H9 (cell line): Measurements from ENCODE around the gene BACE2. TPM values are rescaled to one million over a fixed set of nuclear protein-coding genes. Genes with fewer than 3 reads are reported as not detected.

Source experiments
- DNase-seq: peaks from one replicate; pipeline ENCODE4 v3.0.0-alpha.2; 2017
- H2AFZ ChIP-seq: one replicate; pipeline ENCODE4 v1.6.1; 2013; ENCODE audit warnings: mild to moderate bottlenecking, low read length, control low read depth, moderate library complexity
- H2AK5ac ChIP-seq: 2 replicates; pipeline ENCODE4 v1.6.1; 2013; ENCODE audit warnings: low read length, control low read depth, mixed read lengths; ENCODE audit not compliant: insufficient read length
- H2BK120ac ChIP-seq: one replicate; pipeline ENCODE4 v1.6.1; 2013; ENCODE audit warnings: low read depth, mild to moderate bottlenecking, low read length, control low read depth, inconsistent platforms; ENCODE audit not compliant: poor library complexity, severe bottlenecking
- H2BK12ac ChIP-seq: 2 replicates; pipeline ENCODE4 v1.6.1; 2013; ENCODE audit warnings: low read length, control low read depth, mixed read lengths, low read depth; ENCODE audit not compliant: insufficient read length
- H2BK15ac ChIP-seq: 2 replicates; pipeline ENCODE4 v1.6.1; 2013; ENCODE audit warnings: low read depth, low read length, control low read depth
- H2BK20ac ChIP-seq: one replicate; pipeline ENCODE4 v1.6.1; 2013; ENCODE audit warnings: low read depth, mild to moderate bottlenecking, low read length, control low read depth, inconsistent platforms; ENCODE audit not compliant: poor library complexity, severe bottlenecking
- H2BK5ac ChIP-seq: 2 replicates; pipeline ENCODE4 v1.6.1; 2013; ENCODE audit warnings: low read length, control low read depth, mixed read lengths; ENCODE audit not compliant: insufficient read length
- H3K14ac ChIP-seq: 2 replicates; pipeline ENCODE4 v1.6.1; 2013; ENCODE audit warnings: low read length, control low read depth; ENCODE audit not compliant: insufficient read depth
- H3K18ac ChIP-seq: 2 replicates; pipeline ENCODE4 v1.6.1; 2013; ENCODE audit warnings: low read depth, mild to moderate bottlenecking, mixed read lengths, low read length, control low read depth; ENCODE audit not compliant: insufficient read length
- H3K23ac ChIP-seq: 2 replicates; pipeline ENCODE4 v1.6.1; 2013; ENCODE audit warnings: low read length, control low read depth, mixed read lengths, low read depth; ENCODE audit not compliant: insufficient read length
- H3K23me2 ChIP-seq: 2 replicates; pipeline ENCODE4 v1.6.1; 2013; ENCODE audit warnings: low read depth, mild to moderate bottlenecking, mixed read lengths, low read length, control low read depth; ENCODE audit not compliant: insufficient read length, poor library complexity, severe bottlenecking
- H3K27ac ChIP-seq: 2 replicates; pipeline ENCODE4 v1.5.1; 2013; ENCODE audit warnings: low read length, control low read depth, mixed read lengths, low read depth; ENCODE audit not compliant: insufficient read length
- H3K27me3 ChIP-seq: 2 replicates; pipeline ENCODE4 v1.6.1; 2013; ENCODE audit warnings: low read length, control low read depth, inconsistent platforms; ENCODE audit not compliant: insufficient read depth
- H3K4ac ChIP-seq: 2 replicates; pipeline ENCODE4 v1.6.1; 2013; ENCODE audit warnings: low read depth, mild to moderate bottlenecking, control low read depth, inconsistent platforms, low read length, moderate library complexity
- H3K4me1 ChIP-seq: 2 replicates; pipeline ENCODE4 v1.6.1; 2013; ENCODE audit warnings: low read length, control low read depth, inconsistent platforms; ENCODE audit not compliant: insufficient read depth
- H3K4me2 ChIP-seq: 2 replicates; pipeline ENCODE4 v1.6.1; 2013; ENCODE audit warnings: low read length, control low read depth, mixed read lengths; ENCODE audit not compliant: insufficient read length, insufficient read depth
- H3K56ac ChIP-seq: 2 replicates; pipeline ENCODE4 v1.6.1; 2013; ENCODE audit warnings: low read depth, mild to moderate bottlenecking, mixed read lengths, low read length, control low read depth; ENCODE audit not compliant: insufficient read length
- H3K79me1 ChIP-seq: 2 replicates; pipeline ENCODE4 v1.6.1; 2013; ENCODE audit warnings: low read depth, mild to moderate bottlenecking, moderate library complexity, low read length, control low read depth, inconsistent platforms; ENCODE audit not compliant: insufficient read depth, poor library complexity, severe bottlenecking
- H3K79me2 ChIP-seq: 2 replicates; pipeline ENCODE4 v1.6.1; 2013; ENCODE audit warnings: low read length, control low read depth, inconsistent platforms; ENCODE audit not compliant: insufficient read depth
- H3K9ac ChIP-seq: 2 replicates; pipeline ENCODE4 v1.6.1; 2013; ENCODE audit warnings: low read length, control low read depth, mixed read lengths; ENCODE audit not compliant: insufficient read length; ENCODE audit errors: extremely low read depth
- H3K9me3 ChIP-seq: one replicate; pipeline ENCODE4 v1.6.1; 2013; ENCODE audit warnings: low read depth, low read length, inconsistent platforms; ENCODE audit not compliant: control insufficient read depth
- H3T11ph ChIP-seq: one replicate; pipeline ENCODE4 v1.6.1; 2013; ENCODE audit warnings: mild to moderate bottlenecking, low read length, control low read depth, inconsistent platforms
- H4K20me1 ChIP-seq: one replicate; pipeline ENCODE4 v1.6.1; 2013; ENCODE audit not compliant: control insufficient read depth, insufficient read length, insufficient read depth
- H4K5ac ChIP-seq: 2 replicates; pipeline ENCODE4 v1.6.1; 2013; ENCODE audit warnings: low read depth, mild to moderate bottlenecking, mixed read lengths, low read length, control low read depth; ENCODE audit not compliant: insufficient read length
- H4K8ac ChIP-seq: replicated peaks from 2 replicates; pipeline ENCODE4 v1.6.1; 2013; ENCODE audit warnings: low read length, control low read depth, mixed read lengths, low read depth; ENCODE audit not compliant: insufficient read length
- H4K91ac ChIP-seq: 2 replicates; pipeline ENCODE4 v1.6.1; 2013; ENCODE audit warnings: low read depth, mild to moderate bottlenecking, moderate library complexity, mixed read lengths, low read length, control low read depth; ENCODE audit not compliant: insufficient read length
- H3K27ac Mint-ChIP-seq, 3 experiments: 2 replicates in 2 of 3; 3 replicates in 1 of 3; pipeline ENCODE4 v1.8.0; 2020 to 2021; ENCODE audit warnings: mixed read lengths in 3 of 3, mild to moderate bottlenecking in 1 of 3, moderate library complexity in 1 of 3
- H3K27me3 Mint-ChIP-seq: 2 replicates; pipeline ENCODE4 v1.8.0; 2021; ENCODE audit warnings: low read depth, mild to moderate bottlenecking, moderate library complexity, mixed read lengths
- H3K36me3 Mint-ChIP-seq, 3 experiments: 2 replicates in 2 of 3; 3 replicates in 1 of 3; pipeline ENCODE4 v1.8.0; 2020 to 2021; ENCODE audit warnings: low read depth in 3 of 3, mixed read lengths in 3 of 3; ENCODE audit not compliant: insufficient read depth in 1 of 3
- H3K4me1 Mint-ChIP-seq, 2 experiments: 2 replicates each; pipeline ENCODE4 v1.8.0; 2020; ENCODE audit warnings: mixed read lengths in 2 of 2
- H3K4me3 Mint-ChIP-seq, 2 experiments: 2 replicates in 1 of 2; 3 replicates in 1 of 2; pipeline ENCODE4 v1.8.0; 2020 to 2021; ENCODE audit warnings: mild to moderate bottlenecking in 2 of 2, mixed read lengths in 2 of 2, moderate library complexity in 1 of 2
- H3K9me3 Mint-ChIP-seq, 2 experiments: 2 replicates in 1 of 2; 3 replicates in 1 of 2; pipeline ENCODE4 v1.8.0; 2020; ENCODE audit warnings: mild to moderate bottlenecking in 2 of 2, mixed read lengths in 2 of 2, moderate library complexity in 1 of 2
- WGBS: extraction: QIAGEN DNeasy Blood & Tissue Kit; methylation state at CpG from one replicate; pipeline ENCODE4 v1.1.7; 2013; ENCODE audit warnings: missing lambda C conversion rate, low lambda C conversion rate, mixed read lengths; ENCODE audit not compliant: insufficient read length; ENCODE audit errors: extremely low coverage; 5-methylcytosine and 5-hydroxymethylcytosine counted together
- total RNA-seq: library from RNA; stranded (reverse); gene quantifications from 2 replicates; pipeline ENCODE4 v1.2.1, GENCODE V29; 2021
- TF ChIP-seq, protein P1 (sequence below): fragments of 200-600 bp; sonication (generic); conservative IDR thresholded peaks from 3 replicates; pipeline ENCODE4 v1.8.0; 2021; ENCODE audit warnings: antibody characterized with exemption, mild to moderate bottlenecking

The BACE2 gene
- total RNA-seq, 1 experiment from 2014 or later: 8.0 TPM

DNA sequence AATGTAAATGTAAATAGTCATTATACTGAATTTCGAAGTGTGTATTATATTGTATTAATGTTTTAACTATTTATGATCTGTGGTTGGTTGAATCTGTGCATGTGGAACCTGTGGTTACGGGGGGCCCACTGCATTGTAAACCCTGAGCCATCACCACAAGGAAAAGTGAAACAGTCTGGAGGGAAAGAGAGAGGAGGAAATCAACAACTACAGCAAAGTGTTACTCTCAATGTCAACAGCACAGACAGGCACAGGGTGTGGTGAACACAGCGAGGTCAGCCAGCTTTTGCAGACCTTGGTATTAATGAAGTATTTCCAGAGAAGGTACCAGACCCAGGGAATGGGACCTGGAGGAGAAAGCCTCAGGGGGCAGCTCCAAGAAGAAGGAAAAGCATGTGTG is 37.1 kb upstream of the BACE2 start:
- no peaks in the 10 kb centered on the region for H3K4me1 ChIP-seq
- no peak overlapping the region for H2AFZ ChIP-seq
- H4K91ac ChIP-seq: no peak overlapping the region
- no peaks in the 10 kb centered on the region for H4K20me1 ChIP-seq
- no peaks in the 10 kb centered on the region for H3K79me2 ChIP-seq
- Mint-ChIP-seq H3K4me3 (no peak overlapping the region), H3K4me1 (peaks cover 0 to 2% of the 10 kb centered on the region in 2 experiments; a peak in 1 of 4 replicates), H3K27me3 (peaks cover 4% of the 10 kb centered on the region), H3K9me3 (peaks cover 5 to 7% of the 10 kb centered on the region in 2 experiments; a peak in 4 of 5 replicates), H3K27ac (no peak overlapping the region), H3K36me3 (no peaks in the 10 kb centered on the region; a peak in 1 of 7 replicates)
- H3K4me2 ChIP-seq: no peak overlapping the region
- H3K23me2 ChIP-seq: no peaks in the 10 kb centered on the region
- TF ChIP-seq, protein P1, sequence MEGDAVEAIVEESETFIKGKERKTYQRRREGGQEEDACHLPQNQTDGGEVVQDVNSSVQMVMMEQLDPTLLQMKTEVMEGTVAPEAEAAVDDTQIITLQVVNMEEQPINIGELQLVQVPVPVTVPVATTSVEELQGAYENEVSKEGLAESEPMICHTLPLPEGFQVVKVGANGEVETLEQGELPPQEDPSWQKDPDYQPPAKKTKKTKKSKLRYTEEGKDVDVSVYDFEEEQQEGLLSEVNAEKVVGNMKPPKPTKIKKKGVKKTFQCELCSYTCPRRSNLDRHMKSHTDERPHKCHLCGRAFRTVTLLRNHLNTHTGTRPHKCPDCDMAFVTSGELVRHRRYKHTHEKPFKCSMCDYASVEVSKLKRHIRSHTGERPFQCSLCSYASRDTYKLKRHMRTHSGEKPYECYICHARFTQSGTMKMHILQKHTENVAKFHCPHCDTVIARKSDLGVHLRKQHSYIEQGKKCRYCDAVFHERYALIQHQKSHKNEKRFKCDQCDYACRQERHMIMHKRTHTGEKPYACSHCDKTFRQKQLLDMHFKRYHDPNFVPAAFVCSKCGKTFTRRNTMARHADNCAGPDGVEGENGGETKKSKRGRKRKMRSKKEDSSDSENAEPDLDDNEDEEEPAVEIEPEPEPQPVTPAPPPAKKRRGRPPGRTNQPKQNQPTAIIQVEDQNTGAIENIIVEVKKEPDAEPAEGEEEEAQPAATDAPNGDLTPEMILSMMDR: no peak
- H3K9me3 ChIP-seq: no peaks in the 10 kb centered on the region
- H3K4ac ChIP-seq: no peak overlapping the region
- H3K27ac ChIP-seq: no peak overlapping the region
- H2BK20ac ChIP-seq: no peak overlapping the region
- H2BK120ac ChIP-seq: no peak overlapping the region
- H3K27me3 ChIP-seq: no peaks in the 10 kb centered on the region
- no peak overlapping the region for H2AK5ac ChIP-seq
- no peak overlapping the region for H2BK15ac ChIP-seq
- H3K18ac ChIP-seq: no peak overlapping the region
- H4K5ac ChIP-seq: no peak overlapping the region
- H3K79me1 ChIP-seq: no peaks in the 10 kb centered on the region
- H2BK12ac ChIP-seq: no peak overlapping the region
- H3K14ac ChIP-seq: no peak overlapping the region
- H3K9ac ChIP-seq: no peak overlapping the region
- no peak overlapping the region for H3T11ph ChIP-seq
- H3K23ac ChIP-seq: no peak overlapping the region
- no peak overlapping the region for H2BK5ac ChIP-seq
- no peak overlapping the region for H3K56ac ChIP-seq
- no CpG with 5 or more reads among the region's 3 CpGs for WGBS
- DNase-seq: no peak
- no peak overlapping the region for H4K8ac ChIP-seq
